Stimulated activated CD4-positive, alpha-beta T cell treated with anti-CD3 and anti-CD28 coated beads, Interleukin-2, amount 100 ng/mL, for 48 hours (primary cell): Measurements from ENCODE around the gene VSIG10.
"Not testable (repeated sequence)": the region's sequence is repeated elsewhere in the genome, so short reads cannot be mapped to it uniquely, and the experiment has no call there.

Source experiments
- DNase-seq, 2 donors: peaks; one replicate each; pipeline ENCODE4 v3.0.0-alpha.2; 2020

VSIG10 gene

DNA sequence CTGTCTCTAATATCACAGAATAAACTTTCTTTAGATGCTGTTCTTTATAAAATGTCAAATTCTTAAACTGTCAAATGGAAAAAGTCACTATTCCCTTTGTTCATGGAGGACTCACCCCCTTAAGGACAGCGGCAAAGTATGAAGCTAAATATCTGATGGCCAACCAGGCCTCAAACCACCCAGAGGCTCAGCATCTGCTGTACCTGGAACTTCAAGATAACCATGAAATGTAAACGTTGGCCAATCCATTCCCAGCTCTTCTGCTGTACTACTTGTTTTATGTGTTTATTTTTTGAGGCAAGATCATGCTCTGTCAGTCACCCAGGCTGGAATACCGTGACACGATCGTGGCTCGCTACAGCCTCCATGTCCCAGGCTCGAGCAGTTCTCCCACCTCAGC lies 71.6 kb downstream of the VSIG10 start:
- no peak for DNase-seq

GRCh38 chr12:118029166-118029565 lies 74.6 kb downstream of the VSIG10 start:
- no peak for DNase-seq

- DNase-seq, result no peak
Observed at GRCh38 chr12:118025168-118025567, 78.6 kb downstream of the VSIG10 start.

GRCh38 chr12:118023301-118023860 lies 80.4 kb downstream of the VSIG10 start:
- DNase-seq, result no peak

DNA sequence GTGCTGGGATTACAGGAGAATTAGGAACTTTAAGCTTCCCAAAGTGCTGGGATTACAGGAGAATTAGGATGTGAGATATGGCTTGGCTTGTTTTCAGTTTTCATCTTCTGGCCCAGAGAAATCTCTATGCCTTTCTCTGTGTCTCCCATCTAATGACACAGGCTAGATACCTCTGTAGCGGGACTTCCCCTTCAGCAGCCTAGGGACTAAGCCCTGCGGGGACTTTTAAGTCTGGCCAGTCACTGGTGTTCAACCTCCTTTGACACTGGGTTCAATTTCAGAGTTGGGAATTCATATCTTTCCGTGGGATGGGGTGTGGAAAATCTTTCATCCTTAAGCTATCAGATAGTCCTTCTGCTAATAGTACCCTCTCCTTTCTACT lies 81.1 kb downstream of the VSIG10 start:
- no peak for DNase-seq

- not testable (repeated sequence) for DNase-seq
Observed at GRCh38 chr12:118022097-118022727, 81.6 kb downstream of the VSIG10 start.

DNA sequence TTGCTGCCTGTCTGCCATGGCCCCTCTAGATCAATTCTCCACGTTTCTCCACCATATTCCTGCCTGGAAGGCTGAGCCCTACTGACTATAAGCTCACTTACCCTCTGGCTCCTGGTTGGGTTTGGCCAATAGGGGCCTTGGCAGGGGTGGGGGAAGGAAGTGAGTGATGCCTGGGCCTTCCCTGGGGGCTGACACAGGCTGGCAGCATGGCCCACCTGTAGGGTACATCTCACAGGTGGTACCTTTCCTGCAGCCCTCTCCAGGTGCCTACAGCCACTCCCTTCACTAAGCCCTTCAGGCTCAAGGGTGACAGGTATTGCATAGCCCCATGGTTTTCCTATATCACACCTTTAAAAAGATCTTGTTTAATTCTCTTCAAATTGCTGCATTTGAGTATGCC lies 83.8 kb downstream of the VSIG10 start:
- DNase-seq, result no peak

- no peak for DNase-seq
Observed at GRCh38 chr12:118017926-118018325, 85.9 kb downstream of the VSIG10 start.

DNA sequence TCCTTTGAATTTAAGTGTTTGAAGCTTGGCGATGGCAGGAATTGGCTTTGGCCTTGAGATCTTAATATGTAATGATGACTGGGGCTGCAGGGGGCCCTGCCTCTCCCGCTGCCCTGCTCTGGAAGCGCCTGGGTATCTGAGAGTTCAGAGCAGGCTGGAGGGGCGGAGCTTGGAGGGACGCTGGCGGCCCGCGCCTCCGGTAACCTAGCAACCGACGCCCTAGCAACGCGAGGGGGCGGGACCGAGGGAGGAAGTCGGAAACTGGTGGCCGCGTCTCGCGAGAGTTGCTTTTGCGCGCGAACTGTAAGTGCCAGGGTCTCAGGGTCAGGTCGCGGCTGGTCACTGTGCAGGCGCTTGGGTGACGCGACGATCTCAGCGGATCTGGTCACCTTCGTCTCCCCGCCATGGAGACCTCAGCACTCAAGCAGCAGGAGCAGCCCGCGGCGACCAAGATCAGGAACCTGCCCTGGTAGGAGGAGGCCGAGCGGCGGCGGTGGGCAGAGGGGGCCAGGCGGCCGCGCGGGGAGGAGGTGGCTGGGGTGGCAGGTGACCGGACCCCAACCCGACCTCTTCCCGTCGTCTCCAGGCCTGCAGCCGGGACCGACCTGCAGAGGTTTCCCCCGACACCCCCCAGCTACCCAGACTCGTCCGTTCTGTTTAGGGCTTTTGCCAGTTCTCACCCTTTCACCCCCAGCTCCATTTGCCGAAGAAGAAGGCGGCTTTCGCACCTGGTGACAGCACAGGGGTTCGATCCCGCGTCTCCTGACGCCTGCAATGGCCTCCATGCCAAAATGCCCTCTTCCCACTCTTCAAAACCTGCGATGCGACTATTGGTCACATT lies 87.2 kb downstream of the VSIG10 start, which contains the start of gene RFC5:
RFC5 (plus strand) TSS at position 280 of the 841 bp plus-strand sequence; CDS start at position 405, 125 bp downstream.
- peak; percentile 96 to 97 for DNase-seq

GRCh38 chr12:118015944-118016343 lies 87.9 kb downstream of the VSIG10 start:
- no peak for DNase-seq

GRCh38 chr12:118015306-118015705 lies 88.5 kb downstream of the VSIG10 start:
- DNase-seq, result no peak
